Measurements from ENCODE around the gene CKS2. TPM values are rescaled to one million over a fixed set of nuclear protein-coding genes. Genes with fewer than 3 reads are reported as not detected.

Gene CKS2
- total RNA-seq, 2 donors from 2014 or later, result 2.3 to 4.7 TPM

DNA sequence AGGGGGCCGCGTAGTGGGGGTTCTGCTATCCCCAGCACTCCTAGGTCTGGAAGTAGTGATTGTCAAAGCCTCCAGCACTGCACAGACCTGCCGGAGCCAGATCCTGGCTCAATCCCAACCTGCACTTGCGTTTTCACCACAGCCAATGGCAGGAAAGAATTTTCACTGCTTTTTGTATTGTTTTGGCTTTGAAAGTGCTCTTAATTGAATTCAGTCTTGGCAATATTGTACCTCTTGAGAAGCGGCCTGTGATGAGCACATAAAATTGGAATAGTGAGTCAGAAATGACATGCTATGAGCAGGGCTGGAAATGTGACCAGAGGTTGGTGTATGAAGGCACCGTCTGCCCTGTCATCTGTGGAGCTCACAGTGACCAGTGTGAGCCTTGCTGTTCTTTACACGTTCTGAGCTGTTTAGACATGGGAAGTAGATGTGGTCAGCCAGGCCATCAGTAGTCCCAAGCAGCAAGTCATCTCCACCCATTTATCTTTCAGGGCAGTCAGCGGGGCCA, 48.8 kb downstream of the CKS2 start:
- no peak overlapping the region for H3K27ac ChIP-seq
- no peak overlapping the region for H3K4me3 ChIP-seq
- H3K27me3 ChIP-seq (replicated peaks; ENCODE audit: insufficient read depth), result no peaks in the 10 kb centered on the region
- ATAC-seq (ENCODE audit: insufficient number of reproducible peaks, low FRiP score, low read depth), result no peak
- no peaks in the 10 kb centered on the region for H3K9me3 ChIP-seq
- no peak for DNase-seq (ENCODE audit: low spot score)
- H3K4me1 ChIP-seq (ENCODE audit: control insufficient read depth in 1 of 2, low read depth in 2 of 2), result no peaks in the 10 kb centered on the region
- H3K36me3 ChIP-seq, result peaks cover 54% of the 10 kb centered on the region
- TF ChIP-seq, protein P1, sequence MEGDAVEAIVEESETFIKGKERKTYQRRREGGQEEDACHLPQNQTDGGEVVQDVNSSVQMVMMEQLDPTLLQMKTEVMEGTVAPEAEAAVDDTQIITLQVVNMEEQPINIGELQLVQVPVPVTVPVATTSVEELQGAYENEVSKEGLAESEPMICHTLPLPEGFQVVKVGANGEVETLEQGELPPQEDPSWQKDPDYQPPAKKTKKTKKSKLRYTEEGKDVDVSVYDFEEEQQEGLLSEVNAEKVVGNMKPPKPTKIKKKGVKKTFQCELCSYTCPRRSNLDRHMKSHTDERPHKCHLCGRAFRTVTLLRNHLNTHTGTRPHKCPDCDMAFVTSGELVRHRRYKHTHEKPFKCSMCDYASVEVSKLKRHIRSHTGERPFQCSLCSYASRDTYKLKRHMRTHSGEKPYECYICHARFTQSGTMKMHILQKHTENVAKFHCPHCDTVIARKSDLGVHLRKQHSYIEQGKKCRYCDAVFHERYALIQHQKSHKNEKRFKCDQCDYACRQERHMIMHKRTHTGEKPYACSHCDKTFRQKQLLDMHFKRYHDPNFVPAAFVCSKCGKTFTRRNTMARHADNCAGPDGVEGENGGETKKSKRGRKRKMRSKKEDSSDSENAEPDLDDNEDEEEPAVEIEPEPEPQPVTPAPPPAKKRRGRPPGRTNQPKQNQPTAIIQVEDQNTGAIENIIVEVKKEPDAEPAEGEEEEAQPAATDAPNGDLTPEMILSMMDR (IDR thresholded peaks at IDR 0.05), result no peak

DNA sequence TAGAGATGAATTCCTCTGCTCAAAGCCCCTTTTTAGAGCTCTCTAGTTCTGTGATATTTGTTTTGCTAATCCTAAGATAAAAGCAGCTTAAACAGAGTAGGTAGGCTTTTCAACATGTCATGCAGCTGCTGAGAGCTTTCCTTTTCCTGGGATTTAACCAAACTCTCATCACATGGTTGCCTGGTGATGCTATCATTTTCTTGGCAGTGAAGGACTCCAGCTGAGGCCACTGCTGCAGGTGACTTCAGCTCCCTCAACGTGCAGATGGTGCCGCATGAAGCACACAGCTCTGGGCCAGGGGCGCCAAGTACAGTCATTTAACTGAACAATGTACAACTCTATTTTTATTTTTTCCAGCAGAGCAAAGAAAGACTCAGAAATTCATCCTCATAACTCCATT, 49.5 kb downstream of the CKS2 start:
- no peak overlapping the region for H3K27ac ChIP-seq
- H3K9me3 ChIP-seq, result no peaks in the 10 kb centered on the region
- ATAC-seq (ENCODE audit: insufficient number of reproducible peaks, low FRiP score, low read depth), result no peak
- no peaks in the 10 kb centered on the region for H3K4me1 ChIP-seq (ENCODE audit: control insufficient read depth in 1 of 2, low read depth in 2 of 2)
- peaks cover 50% of the 10 kb centered on the region for H3K36me3 ChIP-seq
- no peaks in the 10 kb centered on the region for H3K27me3 ChIP-seq (replicated peaks; ENCODE audit: insufficient read depth)
- H3K4me3 ChIP-seq, result no peak overlapping the region
- TF ChIP-seq, protein P1 (IDR thresholded peaks at IDR 0.05), result no peak
- DNase-seq (ENCODE audit: low spot score), result no peak

DNA sequence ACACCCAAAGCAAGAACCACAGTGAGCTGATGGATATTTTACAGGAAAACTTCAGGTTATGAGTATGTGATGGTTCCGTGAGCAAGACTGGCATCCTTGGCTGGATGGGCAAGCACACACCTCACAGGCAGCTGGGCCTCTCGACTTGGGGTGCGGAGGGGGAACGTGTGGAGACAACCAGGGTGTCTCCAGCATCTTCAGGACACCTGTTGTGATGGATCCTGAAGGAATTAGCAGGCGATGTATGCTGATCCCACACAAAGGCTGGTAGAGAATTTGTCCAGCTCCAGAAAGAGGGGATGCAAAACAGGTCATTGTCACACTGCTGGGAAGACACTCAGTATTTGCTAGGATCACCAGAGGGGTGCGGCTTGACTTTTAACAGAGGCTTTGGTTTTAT, 50.0 kb downstream of the CKS2 start:
- TF ChIP-seq, protein P1 (IDR thresholded peaks at IDR 0.05), result no peak
- no peaks in the 10 kb centered on the region for H3K9me3 ChIP-seq
- no peaks in the 10 kb centered on the region for H3K27me3 ChIP-seq (replicated peaks; ENCODE audit: insufficient read depth)
- H3K4me1 ChIP-seq (ENCODE audit: control insufficient read depth in 1 of 2, low read depth in 2 of 2), result no peaks in the 10 kb centered on the region
- ATAC-seq (ENCODE audit: insufficient number of reproducible peaks, low FRiP score, low read depth) (no peak), DNase-seq (ENCODE audit: low spot score) (no peak)
- H3K4me3 ChIP-seq, result no peak overlapping the region
- peaks cover 50% of the 10 kb centered on the region for H3K36me3 ChIP-seq
- no peak overlapping the region for H3K27ac ChIP-seq

DNA sequence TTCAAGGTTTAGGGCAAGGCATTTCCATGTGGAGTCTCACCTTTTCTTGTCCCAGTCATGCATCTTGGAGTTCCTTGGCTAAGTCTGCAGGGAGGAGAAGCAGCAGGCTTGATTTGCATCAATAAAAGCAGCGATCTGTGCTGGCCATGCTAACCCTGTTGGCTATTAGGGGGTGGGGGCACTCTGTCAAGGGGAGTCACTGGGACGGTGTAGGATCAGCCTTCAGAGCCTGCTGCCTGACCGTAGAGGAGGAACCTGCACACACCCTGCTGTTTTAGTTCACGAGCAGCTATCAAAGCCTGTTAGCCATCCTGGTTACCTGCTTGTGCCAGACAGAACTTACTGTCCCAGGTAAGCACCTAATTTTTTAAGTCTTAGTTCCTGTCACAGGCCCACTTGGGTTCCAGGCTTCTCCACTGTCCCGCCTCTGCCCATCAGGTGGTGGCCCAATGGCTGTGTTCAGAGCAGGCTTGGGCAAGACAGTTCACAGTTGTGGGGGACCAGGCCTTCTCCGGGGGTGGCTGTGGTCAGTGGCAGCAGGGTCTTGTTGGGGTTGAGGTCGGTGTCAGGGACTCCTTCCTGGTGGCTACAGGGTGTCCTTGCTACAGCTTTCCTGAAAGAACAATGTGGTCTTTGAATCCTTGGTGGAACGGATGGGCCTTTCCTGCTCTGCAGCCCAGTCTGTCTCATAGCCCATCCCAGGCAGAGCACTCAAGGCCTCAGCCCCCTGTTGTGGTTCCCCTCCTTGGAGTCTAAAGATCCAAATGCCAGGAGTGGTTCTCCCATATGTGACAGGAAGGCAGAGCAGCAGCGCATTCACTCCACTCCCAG, 51.0 kb downstream of the CKS2 start:
- Histone ChIP-seq H3K4me1 (ENCODE audit: control insufficient read depth in 1 of 2, low read depth in 2 of 2) (no peaks in the 10 kb centered on the region), H3K4me3 (no peak overlapping the region), H3K27me3 (replicated peaks; ENCODE audit: insufficient read depth) (no peaks in the 10 kb centered on the region), H3K36me3 (peaks cover 45% of the 10 kb centered on the region), H3K27ac (no peak overlapping the region), H3K9me3 (no peaks in the 10 kb centered on the region)
- no peak for ATAC-seq (ENCODE audit: insufficient number of reproducible peaks, low FRiP score, low read depth)
- DNase-seq (ENCODE audit: low spot score), result no peak
- TF ChIP-seq, protein P1 (IDR thresholded peaks at IDR 0.05), result no peak

DNA sequence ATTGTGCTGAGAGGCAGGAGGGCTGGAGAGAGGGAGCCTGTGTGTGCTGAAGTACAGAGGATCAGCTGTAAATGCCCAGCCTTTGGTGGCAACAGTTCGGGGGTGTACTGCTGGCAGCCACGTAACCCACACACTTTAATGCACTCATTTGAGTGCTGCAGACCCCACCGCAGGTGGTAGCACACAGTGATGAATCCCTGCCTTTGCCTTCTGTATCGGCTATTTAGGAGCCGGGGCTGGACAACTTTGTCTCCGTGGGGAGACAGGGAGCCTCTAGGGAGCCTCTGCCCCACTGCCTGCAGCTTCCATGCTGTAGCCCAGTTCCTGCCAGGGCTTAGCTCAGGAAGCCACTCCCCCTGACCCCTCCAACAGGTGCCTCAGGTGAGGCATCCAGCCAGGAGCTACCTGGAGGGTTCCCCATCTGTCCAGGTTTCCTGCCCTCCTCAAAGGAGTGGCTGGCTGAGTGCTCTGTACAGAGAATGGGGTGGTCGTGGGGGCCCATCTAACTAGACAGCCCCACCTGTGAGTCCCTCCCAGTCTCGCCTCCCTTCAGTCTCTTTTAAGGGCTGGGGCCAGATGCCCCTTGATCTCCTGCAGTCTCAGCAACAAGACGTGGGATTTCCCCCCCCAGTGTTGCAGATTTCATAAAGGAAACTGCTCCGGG, 51.8 kb downstream of the CKS2 start:
- H3K4me1 ChIP-seq (ENCODE audit: control insufficient read depth in 1 of 2, low read depth in 2 of 2), result no peaks in the 10 kb centered on the region
- peaks cover 37% of the 10 kb centered on the region for H3K36me3 ChIP-seq
- no peaks in the 10 kb centered on the region for H3K9me3 ChIP-seq
- ATAC-seq (ENCODE audit: insufficient number of reproducible peaks, low FRiP score, low read depth) (no peak), DNase-seq (ENCODE audit: low spot score) (no peak)
- TF ChIP-seq, protein P1 (IDR thresholded peaks at IDR 0.05), result no peak
- H3K27me3 ChIP-seq (replicated peaks; ENCODE audit: insufficient read depth), result no peaks in the 10 kb centered on the region
- no peak overlapping the region for H3K4me3 ChIP-seq
- no peak overlapping the region for H3K27ac ChIP-seq

Measured in thoracic aorta (tissue), 2 donors.